MCF 10A (cell line): Measurements from ENCODE around the gene MUS81. TPM values are rescaled to one million over a fixed set of nuclear protein-coding genes. Genes with fewer than 3 reads are reported as not detected.

Experiments
- BruUV-seq: library from RNA; stranded (reverse); fragments of 400-500 nt; replicated peaks from 2 replicates; lab custom pipeline; 2021; lab: Mats Ljungman, UMichigan
- CTCF ChIA-PET: fragments of 300-600 bp; sonication (Branson Sonifier 250); formaldehyde crosslinking; extraction: SDS; loops from one replicate; lab custom pipeline; 2021; ENCODE audit warnings: antibody characterized with exemption, inconsistent platforms; lab: Yijun Ruan, JAX
- POLR2A ChIA-PET: fragments of 300-600, 350-650 bp; sonication (Branson Sonifier 250); formaldehyde crosslinking; extraction: SDS; loops from one replicate; lab custom pipeline; 2020; ENCODE audit warnings: antibody characterized with exemption, inconsistent platforms; lab: Yijun Ruan, JAX
- DNase-seq: peaks from one replicate; pipeline ENCODE4 v3.0.0-alpha.2; 2018; ENCODE audit not compliant: unreplicated experiment
- H3K27ac Mint-ChIP-seq: one replicate; pipeline ENCODE4 v1.8.0; 2022; ENCODE audit warnings: mild to moderate bottlenecking, low read depth, mixed read lengths; ENCODE audit not compliant: unreplicated experiment
- H3K27me3 Mint-ChIP-seq: one replicate; pipeline ENCODE4 v1.8.0; 2022; ENCODE audit warnings: mixed read lengths; ENCODE audit not compliant: insufficient read depth, unreplicated experiment
- H3K36me3 Mint-ChIP-seq: one replicate; pipeline ENCODE4 v1.8.0; 2022; ENCODE audit warnings: mild to moderate bottlenecking, moderate library complexity, mixed read lengths; ENCODE audit not compliant: insufficient read depth, unreplicated experiment
- H3K4me1 Mint-ChIP-seq: one replicate; pipeline ENCODE4 v1.8.0; 2022; ENCODE audit warnings: mixed read lengths; ENCODE audit not compliant: insufficient read depth, unreplicated experiment
- H3K4me3 Mint-ChIP-seq: one replicate; pipeline ENCODE4 v1.8.0; 2022; ENCODE audit warnings: mild to moderate bottlenecking, moderate library complexity, mixed read lengths; ENCODE audit not compliant: unreplicated experiment
- H3K9me3 Mint-ChIP-seq: one replicate; pipeline ENCODE4 v1.8.0; 2022; ENCODE audit warnings: mixed read lengths; ENCODE audit not compliant: unreplicated experiment
- intact Hi-C: fragments of 100-400 bp; cut with micrococcal nuclease; formaldehyde crosslinking; loops from 2 replicates; pipeline ENCODE4 v1.14.1; 2022
- total RNA-seq: library from RNA; stranded (reverse); gene quantifications from 2 replicates; pipeline ENCODE4 v1.2.3, GENCODE V29; 2022
- TF ChIP-seq, protein P1 (sequence below): fragments of 200-600 bp; IDR thresholded peaks from one replicate; pipeline ENCODE4 v1.8.0; 2022; ENCODE audit warnings: antibody characterized with exemption, mild to moderate bottlenecking; ENCODE audit not compliant: unreplicated experiment

MUS81 gene
- total RNA-seq, 1 experiment from 2014 or later = 77.6 TPM

DNA sequence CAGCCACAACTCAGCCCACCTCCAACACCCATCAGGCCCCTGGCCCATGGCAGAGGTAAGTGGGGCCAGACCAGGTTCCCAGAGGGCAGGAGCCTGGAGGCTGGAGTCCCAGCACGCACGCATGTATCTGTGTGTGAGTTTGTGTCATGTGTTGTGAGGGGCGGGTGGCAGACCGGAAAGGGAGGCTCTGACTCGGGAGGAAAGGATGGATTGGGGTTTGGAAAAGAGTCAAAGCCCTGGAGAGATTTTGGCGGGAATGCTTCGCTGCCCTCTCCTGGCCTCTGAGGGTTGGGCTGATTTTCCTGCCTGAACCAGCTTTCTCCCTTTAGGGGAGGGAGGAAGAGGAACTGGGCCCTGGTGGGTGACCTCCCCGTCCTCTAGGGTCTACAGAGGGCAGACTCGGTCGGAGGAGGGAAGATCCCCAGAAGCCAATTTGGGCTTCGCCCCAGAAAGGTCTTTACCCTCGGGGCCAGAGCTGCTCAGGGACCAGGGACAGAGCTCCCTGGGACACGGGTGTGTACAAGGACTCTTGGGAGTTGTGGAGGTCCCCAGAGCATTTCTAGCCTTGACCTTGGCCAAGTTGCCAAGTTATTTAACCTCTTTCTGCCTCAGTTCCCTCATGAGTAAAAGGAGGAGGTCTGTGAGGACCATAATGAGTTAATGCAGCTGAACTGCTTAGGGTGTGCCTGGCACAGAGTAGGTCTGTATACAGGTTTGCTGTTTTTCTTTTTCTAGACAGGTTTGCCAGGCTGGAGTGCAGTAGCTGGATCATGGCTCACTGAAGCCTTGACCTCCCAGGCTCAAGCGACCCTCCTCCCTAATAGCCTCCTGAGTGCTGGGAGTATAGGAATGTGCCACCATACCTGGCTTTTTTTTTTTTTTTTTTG is 51.7 kb downstream of the MUS81 start:
- Mint-ChIP-seq H3K27me3 (no peaks in the 10 kb centered on the region), H3K36me3 (no peaks in the 10 kb centered on the region), H3K4me3 (no peak overlapping the region), H3K4me1 (peaks cover 33% of the 10 kb centered on the region), H3K9me3 (no peaks in the 10 kb centered on the region), H3K27ac (no peak overlapping the region)
- peak; percentile 90 for DNase-seq
- intact Hi-C loops = loop anchor here (1.0 kb wide), 1 partner anchor 21 kb away; no protein-coding TSS in a partner anchor
- TF ChIP-seq, protein P1, sequence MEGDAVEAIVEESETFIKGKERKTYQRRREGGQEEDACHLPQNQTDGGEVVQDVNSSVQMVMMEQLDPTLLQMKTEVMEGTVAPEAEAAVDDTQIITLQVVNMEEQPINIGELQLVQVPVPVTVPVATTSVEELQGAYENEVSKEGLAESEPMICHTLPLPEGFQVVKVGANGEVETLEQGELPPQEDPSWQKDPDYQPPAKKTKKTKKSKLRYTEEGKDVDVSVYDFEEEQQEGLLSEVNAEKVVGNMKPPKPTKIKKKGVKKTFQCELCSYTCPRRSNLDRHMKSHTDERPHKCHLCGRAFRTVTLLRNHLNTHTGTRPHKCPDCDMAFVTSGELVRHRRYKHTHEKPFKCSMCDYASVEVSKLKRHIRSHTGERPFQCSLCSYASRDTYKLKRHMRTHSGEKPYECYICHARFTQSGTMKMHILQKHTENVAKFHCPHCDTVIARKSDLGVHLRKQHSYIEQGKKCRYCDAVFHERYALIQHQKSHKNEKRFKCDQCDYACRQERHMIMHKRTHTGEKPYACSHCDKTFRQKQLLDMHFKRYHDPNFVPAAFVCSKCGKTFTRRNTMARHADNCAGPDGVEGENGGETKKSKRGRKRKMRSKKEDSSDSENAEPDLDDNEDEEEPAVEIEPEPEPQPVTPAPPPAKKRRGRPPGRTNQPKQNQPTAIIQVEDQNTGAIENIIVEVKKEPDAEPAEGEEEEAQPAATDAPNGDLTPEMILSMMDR = peak; percentile 27
- ChIA-PET POLR2A (interaction anchor here (0.5 to 8.0 kb wide), 6 partner anchors 11 to 50 kb away, joined by 3 to 122 read pairs (median 4); partner anchors contain the start of genes CCDC85B, FIBP and FOSL1), CTCF (interaction anchor here (0.7 to 2.3 kb wide), 10 partner anchors 11 to 274 kb away, joined by 3 to 10 read pairs (median 6); partner anchors contain the start of genes CCDC85B, FIBP and FOSL1)
- no TSS peak for BruUV-seq

DNA sequence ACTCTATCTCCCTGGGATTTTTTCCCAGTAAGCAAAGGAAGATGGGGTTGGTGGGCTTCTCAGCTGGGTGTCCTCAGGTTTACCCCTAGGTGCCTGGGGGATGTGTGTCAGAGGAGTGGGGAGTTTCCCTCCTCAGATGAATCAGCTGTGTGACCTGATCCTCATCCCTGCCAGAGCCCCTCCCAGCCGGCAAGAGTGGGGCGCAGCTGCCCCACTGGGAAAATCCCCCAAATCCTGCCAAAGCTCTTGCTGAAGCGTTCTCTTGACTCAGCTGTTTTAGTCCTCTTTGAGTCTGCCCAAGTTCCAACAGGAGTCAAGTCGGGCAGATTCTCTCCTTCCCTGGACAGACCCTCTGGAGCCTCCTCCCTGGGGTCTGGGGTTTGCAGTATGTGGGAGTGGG is 52.6 kb downstream of the MUS81 start:
- no TSS peak for BruUV-seq
- Mint-ChIP-seq H3K4me3 (no peak overlapping the region), H3K4me1 (peaks cover 36% of the 10 kb centered on the region), H3K27me3 (no peaks in the 10 kb centered on the region), H3K9me3 (no peaks in the 10 kb centered on the region), H3K27ac (no peak overlapping the region), H3K36me3 (no peaks in the 10 kb centered on the region)
- CTCF ChIA-PET = interaction anchor here (1.2 to 2.3 kb wide), 6 partner anchors 12 to 29 kb away, joined by 6 to 10 read pairs (median 8); partner anchors contain the start of genes CCDC85B, FIBP and FOSL1
- DNase-seq = peak; percentile 63
- TF ChIP-seq, protein P1 = no peak
- POLR2A ChIA-PET = interaction anchor here (0.9 to 8.0 kb wide), 3 partner anchors 12 to 49 kb away, joined by 4 to 122 read pairs (median 96); partner anchors contain the start of genes CCDC85B, FIBP and FOSL1
- intact Hi-C loops = no loop called here

DNA sequence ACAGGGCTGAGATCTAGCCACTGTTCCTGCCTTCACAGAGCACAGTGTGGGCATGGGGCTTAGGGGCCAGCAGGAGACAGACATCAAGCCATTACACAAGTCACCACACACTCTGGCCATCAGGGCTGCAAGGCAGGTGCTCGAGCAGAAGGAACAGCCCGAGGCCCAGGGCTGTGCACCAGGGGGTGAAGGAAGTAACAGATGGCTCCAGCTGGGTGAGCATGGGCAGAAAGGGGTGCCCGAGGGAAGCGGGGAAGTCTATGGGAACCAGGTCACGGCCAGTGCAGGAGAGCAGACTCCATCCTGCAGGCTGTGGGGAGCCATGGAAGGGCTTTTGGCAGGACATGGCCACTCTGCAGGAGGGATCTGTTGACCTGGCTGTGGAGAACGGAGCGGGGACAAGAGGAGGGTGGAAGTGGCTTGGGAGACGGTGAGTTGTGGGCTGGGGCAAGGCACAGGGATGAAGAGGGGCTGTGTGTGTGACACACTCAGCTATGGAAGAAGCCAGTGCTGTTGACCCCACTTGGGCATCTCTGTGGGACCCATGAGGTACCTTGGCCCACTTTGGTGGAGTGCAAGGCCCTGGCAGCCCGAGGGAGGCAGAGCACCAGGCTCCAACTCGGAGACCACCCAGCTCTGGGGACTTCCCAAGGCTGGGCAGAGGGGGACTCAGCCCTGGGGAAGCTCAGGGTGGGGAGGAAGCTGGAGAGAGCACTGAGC is 55.0 kb downstream of the MUS81 start:
- ChIA-PET POLR2A (interaction anchor here (0.6 to 8.0 kb wide), 17 partner anchors 9 to 418 kb away, joined by 3 to 122 read pairs (median 4); partner anchors contain the start of genes AP5B1, BANF1, CCDC85B and CFL1), CTCF (interaction anchor here (0.7 to 2.4 kb wide), 6 partner anchors 15 to 55 kb away, joined by 3 to 15 read pairs (median 8); partner anchors contain the start of genes CCDC85B, FIBP, FOSL1 and MUS81)
- Mint-ChIP-seq H3K27ac (peak overlapping the region; percentile 86), H3K4me1 (peaks cover 39% of the 10 kb centered on the region), H3K9me3 (no peaks in the 10 kb centered on the region), H3K27me3 (no peaks in the 10 kb centered on the region), H3K4me3 (peak overlapping the region; percentile 89), H3K36me3 (no peaks in the 10 kb centered on the region)
- TF ChIP-seq, protein P1 = no peak
- intact Hi-C loops = loop anchor here (2.0 to 5.0 kb wide), 2 partner anchors 14 to 253 kb away; partner anchors contain the start of genes FOSL1 and RELA
- BruUV-seq = no TSS peak
- DNase-seq = peak; percentile 46
